Measurements from ENCODE around the gene ATXN1.

- TF ChIP-seq CTCF (IDR thresholded peaks at IDR 0.05) (no peak), POLR2A (IDR thresholded peaks at IDR 0.05) (no peak)
Measured at GRCh38 chr6:16256781-16257180, 504.5 kb downstream of the ATXN1 start.
